ENCODE data around the gene ADAM33.
A peak's percentile ranks its signal among the peaks of the same experiment; 100 is the strongest.

DNA sequence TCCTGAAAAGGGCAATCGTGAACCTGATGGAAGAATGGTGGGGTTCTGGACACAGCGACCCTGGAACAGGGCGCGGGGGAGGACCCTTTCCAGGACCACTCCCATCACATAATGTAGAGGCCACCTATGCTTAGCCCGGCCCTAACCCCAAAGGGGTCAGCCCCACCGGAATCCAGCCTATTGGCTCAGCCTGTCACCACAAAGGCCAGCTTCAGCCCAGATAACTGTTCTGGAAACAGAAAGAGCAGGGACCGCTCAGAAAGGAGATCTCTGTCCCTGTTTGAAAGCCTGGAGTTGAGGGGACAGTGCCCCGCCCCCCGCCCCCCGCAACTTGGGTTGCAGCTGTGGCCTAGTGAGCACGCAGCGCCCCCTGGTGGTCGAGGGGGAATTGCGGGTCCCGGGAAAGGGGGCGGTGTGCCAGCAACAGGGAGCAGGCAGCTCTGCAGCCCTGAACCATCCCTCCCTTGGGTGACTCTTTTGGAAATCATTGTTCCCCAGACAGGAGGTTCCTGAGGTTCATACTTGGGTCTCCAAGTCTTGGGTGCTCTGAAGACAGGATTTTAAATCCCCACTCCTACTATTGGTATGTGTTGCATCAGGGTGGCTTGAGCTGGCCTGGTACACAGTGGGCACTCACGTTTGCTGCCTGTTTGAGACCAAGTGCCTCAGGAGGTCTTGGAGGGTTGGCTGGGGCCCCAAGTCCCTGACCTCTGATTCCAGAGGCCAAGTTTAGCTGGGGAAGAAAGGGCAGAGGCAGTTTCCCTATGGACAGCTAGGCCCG, 29.1 kb upstream of the ADAM33 start:
- TF ChIP-seq POLR2AphosphoS5 (IDR thresholded peaks at IDR 0.05), result no peak
- TF ChIP-seq, protein P1, sequence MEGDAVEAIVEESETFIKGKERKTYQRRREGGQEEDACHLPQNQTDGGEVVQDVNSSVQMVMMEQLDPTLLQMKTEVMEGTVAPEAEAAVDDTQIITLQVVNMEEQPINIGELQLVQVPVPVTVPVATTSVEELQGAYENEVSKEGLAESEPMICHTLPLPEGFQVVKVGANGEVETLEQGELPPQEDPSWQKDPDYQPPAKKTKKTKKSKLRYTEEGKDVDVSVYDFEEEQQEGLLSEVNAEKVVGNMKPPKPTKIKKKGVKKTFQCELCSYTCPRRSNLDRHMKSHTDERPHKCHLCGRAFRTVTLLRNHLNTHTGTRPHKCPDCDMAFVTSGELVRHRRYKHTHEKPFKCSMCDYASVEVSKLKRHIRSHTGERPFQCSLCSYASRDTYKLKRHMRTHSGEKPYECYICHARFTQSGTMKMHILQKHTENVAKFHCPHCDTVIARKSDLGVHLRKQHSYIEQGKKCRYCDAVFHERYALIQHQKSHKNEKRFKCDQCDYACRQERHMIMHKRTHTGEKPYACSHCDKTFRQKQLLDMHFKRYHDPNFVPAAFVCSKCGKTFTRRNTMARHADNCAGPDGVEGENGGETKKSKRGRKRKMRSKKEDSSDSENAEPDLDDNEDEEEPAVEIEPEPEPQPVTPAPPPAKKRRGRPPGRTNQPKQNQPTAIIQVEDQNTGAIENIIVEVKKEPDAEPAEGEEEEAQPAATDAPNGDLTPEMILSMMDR (IDR thresholded peaks at IDR 0.05; ENCODE audit: poor library complexity, severe bottlenecking), result peak; percentile 46
